RWPE2 (cell line): ENCODE results near the gene CAPN1.

Source experiments
- ATAC-seq: fragments of 200-7000 bp; cut with Tn5 transposase; 3 replicates; pipeline ENCODE4 v1.9.1; 2021; ENCODE audit warnings: low read depth
- DNase-seq: peaks from one replicate; pipeline ENCODE4 v3.0.0-alpha.2; 2020; ENCODE audit warnings: low spot score
- H3K27ac ChIP-seq: fragments of 450-650 bp; 2 replicates; pipeline ENCODE4 v1.5.1; 2017; ENCODE audit warnings: mild to moderate bottlenecking; ENCODE audit not compliant: poor library complexity, severe bottlenecking
- H3K27me3 ChIP-seq: fragments of 250-450 bp; sonication (Bioruptor Pico); 2 replicates; pipeline ENCODE4 v1.5.1; 2021; ENCODE audit warnings: mild to moderate bottlenecking, moderate library complexity; ENCODE audit not compliant: insufficient read depth, poor library complexity, severe bottlenecking
- H3K36me3 ChIP-seq: fragments of 250-450 bp; sonication (Bioruptor Pico); 2 replicates; pipeline ENCODE4 v1.5.1; 2020; ENCODE audit warnings: low read depth, mild to moderate bottlenecking, moderate library complexity
- H3K4me1 ChIP-seq: fragments of 250-450 bp; sonication (Bioruptor Pico); 2 replicates; pipeline ENCODE4 v1.5.1; 2021; ENCODE audit warnings: mild to moderate bottlenecking, moderate library complexity; ENCODE audit not compliant: insufficient read depth, poor library complexity, severe bottlenecking
- H3K4me3 ChIP-seq: fragments of 250-450 bp; sonication (Bioruptor Pico); 2 replicates; pipeline ENCODE4 v1.5.1; 2021; ENCODE audit warnings: mild to moderate bottlenecking, moderate library complexity; ENCODE audit not compliant: severe bottlenecking
- H3K9me3 ChIP-seq: fragments of 250-450 bp; sonication (Bioruptor Pico); 2 replicates; pipeline ENCODE4 v1.5.1; 2021; ENCODE audit warnings: mild to moderate bottlenecking, moderate library complexity; ENCODE audit not compliant: severe bottlenecking
- TF ChIP-seq, protein P1 (sequence below): fragments of 450-650 bp; IDR thresholded peaks from one replicate; pipeline ENCODE4 v1.5.1; 2017; ENCODE audit warnings: mild to moderate bottlenecking, moderate library complexity; ENCODE audit not compliant: poor library complexity, severe bottlenecking

The CAPN1 gene

GRCh38 chr11:65180877-65181568, 705 bp upstream of the CAPN1 start:
- Histone ChIP-seq H3K4me1 (peaks cover 6% of the 10 kb centered on the region), H3K27me3 (no peaks in the 10 kb centered on the region), H3K9me3 (no peaks in the 10 kb centered on the region), H3K36me3 (peaks cover 36% of the 10 kb centered on the region), H3K27ac (peak overlapping the region; percentile 82), H3K4me3 (peak overlapping the region; percentile 87)
- ATAC-seq (peak; percentile 53), DNase-seq (no peak)
- TF ChIP-seq, protein P1, sequence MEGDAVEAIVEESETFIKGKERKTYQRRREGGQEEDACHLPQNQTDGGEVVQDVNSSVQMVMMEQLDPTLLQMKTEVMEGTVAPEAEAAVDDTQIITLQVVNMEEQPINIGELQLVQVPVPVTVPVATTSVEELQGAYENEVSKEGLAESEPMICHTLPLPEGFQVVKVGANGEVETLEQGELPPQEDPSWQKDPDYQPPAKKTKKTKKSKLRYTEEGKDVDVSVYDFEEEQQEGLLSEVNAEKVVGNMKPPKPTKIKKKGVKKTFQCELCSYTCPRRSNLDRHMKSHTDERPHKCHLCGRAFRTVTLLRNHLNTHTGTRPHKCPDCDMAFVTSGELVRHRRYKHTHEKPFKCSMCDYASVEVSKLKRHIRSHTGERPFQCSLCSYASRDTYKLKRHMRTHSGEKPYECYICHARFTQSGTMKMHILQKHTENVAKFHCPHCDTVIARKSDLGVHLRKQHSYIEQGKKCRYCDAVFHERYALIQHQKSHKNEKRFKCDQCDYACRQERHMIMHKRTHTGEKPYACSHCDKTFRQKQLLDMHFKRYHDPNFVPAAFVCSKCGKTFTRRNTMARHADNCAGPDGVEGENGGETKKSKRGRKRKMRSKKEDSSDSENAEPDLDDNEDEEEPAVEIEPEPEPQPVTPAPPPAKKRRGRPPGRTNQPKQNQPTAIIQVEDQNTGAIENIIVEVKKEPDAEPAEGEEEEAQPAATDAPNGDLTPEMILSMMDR, result peak; percentile 74

DNA sequence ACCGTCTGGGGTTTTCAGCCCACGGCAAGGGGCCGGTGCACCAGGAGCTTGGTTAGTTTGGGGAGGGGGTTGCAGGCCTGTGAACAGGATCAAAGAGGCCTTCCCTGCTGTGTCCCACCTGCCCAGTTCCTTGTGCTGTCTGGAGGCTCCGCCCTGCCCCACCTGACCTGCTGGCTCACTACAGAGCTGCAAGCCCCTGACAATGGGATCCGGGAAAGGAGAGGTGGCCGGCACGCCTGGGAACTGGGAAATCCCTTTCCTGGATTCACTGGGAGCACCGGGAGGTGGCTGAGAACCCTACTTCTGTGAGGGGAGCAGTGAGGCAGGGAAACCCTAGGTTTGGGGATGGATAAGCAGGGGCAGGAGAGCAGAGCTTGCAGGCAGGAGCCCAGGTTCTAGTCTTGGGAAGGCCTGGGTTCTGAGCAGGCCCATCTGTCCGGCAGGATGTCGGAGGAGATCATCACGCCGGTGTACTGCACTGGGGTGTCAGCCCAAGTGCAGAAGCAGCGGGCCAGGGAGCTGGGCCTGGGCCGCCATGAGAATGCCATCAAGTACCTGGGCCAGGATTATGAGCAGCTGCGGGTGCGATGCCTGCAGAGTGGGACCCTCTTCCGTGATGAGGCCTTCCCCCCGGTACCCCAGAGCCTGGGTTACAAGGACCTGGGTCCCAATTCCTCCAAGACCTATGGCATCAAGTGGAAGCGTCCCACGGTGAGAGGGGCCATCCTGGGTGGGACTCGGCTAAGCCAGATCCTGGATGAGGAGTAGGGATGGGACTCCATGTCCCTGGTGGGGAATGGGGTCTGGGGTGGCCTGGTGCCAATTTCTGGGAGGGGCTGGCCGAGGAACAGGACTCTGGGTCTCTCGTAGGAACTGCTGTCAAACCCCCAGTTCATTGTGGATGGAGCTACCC, 786 bp downstream of the CAPN1 start:
- ATAC-seq (peak; percentile 57), DNase-seq (peak; percentile 54)
- TF ChIP-seq, protein P1, result no peak
- peak overlapping the region; percentile 87 for H3K4me3 ChIP-seq
- H3K27ac ChIP-seq, result peak overlapping the region; percentile 82
- H3K27me3 ChIP-seq, result no peaks in the 10 kb centered on the region
- no peaks in the 10 kb centered on the region for H3K9me3 ChIP-seq
- H3K36me3 ChIP-seq, result peaks cover 51% of the 10 kb centered on the region
- H3K4me1 ChIP-seq, result peaks cover 6% of the 10 kb centered on the region

GRCh38 chr11:65183201-65183891, 1.6 kb downstream of the CAPN1 start:
- peak; percentile 31 for ATAC-seq
- Histone ChIP-seq H3K27me3 (no peaks in the 10 kb centered on the region), H3K4me3 (peak overlapping the region; percentile 87), H3K4me1 (peaks cover 6% of the 10 kb centered on the region), H3K27ac (peak overlapping the region; percentile 82), H3K9me3 (no peaks in the 10 kb centered on the region), H3K36me3 (peaks cover 59% of the 10 kb centered on the region)
- peak; percentile 81 for DNase-seq
- TF ChIP-seq, protein P1, result no peak

DNA sequence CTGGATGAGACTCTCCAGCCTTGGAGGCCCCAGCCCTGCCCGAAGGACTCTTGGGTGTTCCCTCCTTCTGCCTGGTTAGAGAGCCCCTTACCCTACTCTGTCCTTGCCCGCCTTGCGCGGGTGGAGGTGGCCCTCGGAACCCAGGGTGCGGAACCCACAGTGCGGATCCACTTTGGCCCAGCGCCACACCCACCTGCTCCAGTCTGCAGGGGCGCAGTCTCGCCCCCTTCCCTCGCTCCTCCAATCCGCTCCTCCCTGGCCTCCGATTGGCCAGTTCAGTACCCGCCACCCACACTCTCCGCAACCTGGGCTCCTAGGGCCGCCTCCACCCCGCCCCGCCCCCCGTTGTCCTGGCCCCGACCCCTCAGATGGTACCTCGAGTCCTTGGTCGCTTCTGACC, 2.4 kb downstream of the CAPN1 start:
- TF ChIP-seq, protein P1, result no peak
- DNase-seq, result peak; percentile 54
- peak overlapping the region; percentile 87 for H3K4me3 ChIP-seq
- peak overlapping the region; percentile 82 for H3K27ac ChIP-seq
- peaks cover 6% of the 10 kb centered on the region for H3K4me1 ChIP-seq
- ATAC-seq, result no peak
- peaks cover 67% of the 10 kb centered on the region for H3K36me3 ChIP-seq
- H3K9me3 ChIP-seq, result no peaks in the 10 kb centered on the region
- no peaks in the 10 kb centered on the region for H3K27me3 ChIP-seq
